ENCODE data around the gene GPX3. TPM values are rescaled to one million over a fixed set of nuclear protein-coding genes. Genes with fewer than 3 reads are reported as not detected.
A peak's percentile ranks its signal among the peaks of the same experiment; 100 is the strongest.

GPX3 gene
- total RNA-seq, 2 experiments from 2014 or later, result not detected

- ChIA-PET POLR2A (interaction anchor here (1.3 kb wide), 1 partner anchor 17 kb away, joined by 3 read pairs; no protein-coding TSS in a partner anchor), CTCF (interaction anchor here (0.6 to 3.0 kb wide), 7 partner anchors 14 to 77 kb away, joined by 3 to 11 read pairs (median 3); no protein-coding TSS in a partner anchor)
- no peak for DNase-seq
- no peak overlapping the region for H3K27ac Mint-ChIP-seq
- H3K36me3 Mint-ChIP-seq (ENCODE audit: low read depth), result peaks cover 33% of the 10 kb centered on the region
- no peak overlapping the region for H3K4me3 Mint-ChIP-seq
- H3K9me3 Mint-ChIP-seq, result no peaks in the 10 kb centered on the region
- no peaks in the 10 kb centered on the region for H3K27me3 Mint-ChIP-seq
- H3K4me1 Mint-ChIP-seq, result peaks cover 70% of the 10 kb centered on the region
These were observed 48.2 kb downstream of the GPX3 start for GRCh38 chr5:151068433-151069197.

GRCh38 chr5:151070449-151070848 lies 50.1 kb downstream of the GPX3 start:
- DNase-seq, result no peak
- Mint-ChIP-seq H3K27me3 (no peaks in the 10 kb centered on the region), H3K27ac (no peak overlapping the region), H3K4me1 (peaks cover 69% of the 10 kb centered on the region), H3K36me3 (ENCODE audit: low read depth) (peaks cover 40% of the 10 kb centered on the region), H3K4me3 (no peak overlapping the region), H3K9me3 (no peaks in the 10 kb centered on the region)
- ChIA-PET CTCF (interaction anchor here (0.8 to 3.0 kb wide), 8 partner anchors 11 to 224 kb away, joined by 3 to 11 read pairs (median 3); partner anchors contain the start of genes IRGM and TNIP1), POLR2A (no interaction called here)

GRCh38 chr5:151071021-151071420 lies 50.6 kb downstream of the GPX3 start:
- Mint-ChIP-seq H3K27ac (no peak overlapping the region), H3K4me1 (peaks cover 69% of the 10 kb centered on the region), H3K9me3 (no peaks in the 10 kb centered on the region), H3K36me3 (ENCODE audit: low read depth) (peaks cover 41% of the 10 kb centered on the region), H3K4me3 (no peak overlapping the region), H3K27me3 (no peaks in the 10 kb centered on the region)
- ChIA-PET POLR2A (no interaction called here), CTCF (interaction anchor here (0.8 to 1.7 kb wide), 8 partner anchors 8 to 110 kb away, joined by 3 to 5 read pairs (median 4); partner anchors contain the start of gene TNIP1)
- DNase-seq, result no peak

- Mint-ChIP-seq H3K27ac (peak overlapping the region; percentile 44), H3K9me3 (no peaks in the 10 kb centered on the region), H3K27me3 (no peaks in the 10 kb centered on the region), H3K4me1 (peaks cover 71% of the 10 kb centered on the region), H3K4me3 (no peak overlapping the region), H3K36me3 (ENCODE audit: low read depth) (peaks cover 46% of the 10 kb centered on the region)
- ChIA-PET CTCF (interaction anchor here (0.8 to 2.0 kb wide), 7 partner anchors 9 to 109 kb away, joined by 3 to 5 read pairs (median 4); partner anchors contain the start of gene TNIP1), POLR2A (no interaction called here)
- DNase-seq, result no peak
These were observed 51.6 kb downstream of the GPX3 start for GRCh38 chr5:151071848-151072629.

- H3K27me3 Mint-ChIP-seq, result no peaks in the 10 kb centered on the region
- H3K27ac Mint-ChIP-seq, result peak overlapping the region; percentile 44
- no peak for DNase-seq
- CTCF ChIA-PET, result interaction anchor here (1.1 to 2.0 kb wide), 3 partner anchors 9 to 109 kb away, joined by 3 to 5 read pairs (median 3); partner anchors contain the start of gene TNIP1
- no peak overlapping the region for H3K4me3 Mint-ChIP-seq
- POLR2A ChIA-PET, result no interaction called here
- peaks cover 47% of the 10 kb centered on the region for H3K36me3 Mint-ChIP-seq (ENCODE audit: low read depth)
- peaks cover 71% of the 10 kb centered on the region for H3K4me1 Mint-ChIP-seq
- H3K9me3 Mint-ChIP-seq, result no peaks in the 10 kb centered on the region
These were observed 52.2 kb downstream of the GPX3 start for GRCh38 chr5:151072630-151073025.

- Mint-ChIP-seq H3K36me3 (ENCODE audit: low read depth) (peaks cover 47% of the 10 kb centered on the region), H3K4me3 (no peak overlapping the region), H3K27ac (no peak overlapping the region), H3K9me3 (no peaks in the 10 kb centered on the region), H3K27me3 (no peaks in the 10 kb centered on the region), H3K4me1 (peaks cover 71% of the 10 kb centered on the region)
- DNase-seq, result no peak
- CTCF ChIA-PET, result interaction anchor here (2.0 kb wide), 1 partner anchor 8 kb away, joined by 5 read pairs; the partner anchor contains the start of gene TNIP1
- POLR2A ChIA-PET, result no interaction called here
These were observed 52.9 kb downstream of the GPX3 start for GRCh38 chr5:151073280-151073679.

GRCh38 chr5:151074557-151074956 lies 54.2 kb downstream of the GPX3 start:
- Mint-ChIP-seq H3K27me3 (no peaks in the 10 kb centered on the region), H3K4me1 (peaks cover 71% of the 10 kb centered on the region), H3K36me3 (ENCODE audit: low read depth) (peaks cover 53% of the 10 kb centered on the region), H3K9me3 (no peaks in the 10 kb centered on the region), H3K27ac (no peak overlapping the region), H3K4me3 (no peak overlapping the region)
- ChIA-PET POLR2A (no interaction called here), CTCF (interaction anchor here (1.4 kb wide), 1 partner anchor 11 kb away, joined by 3 read pairs; no protein-coding TSS in a partner anchor)
- DNase-seq, result no peak

GRCh38 chr5:151075698-151076331 lies 55.4 kb downstream of the GPX3 start:
- H3K36me3 Mint-ChIP-seq (ENCODE audit: low read depth), result peaks cover 52% of the 10 kb centered on the region
- peaks cover 64% of the 10 kb centered on the region for H3K4me1 Mint-ChIP-seq
- POLR2A ChIA-PET, result no interaction called here
- CTCF ChIA-PET, result interaction anchor here (0.7 to 1.5 kb wide), 4 partner anchors 11 to 30 kb away, joined by 3 to 6 read pairs (median 3); no protein-coding TSS in a partner anchor
- H3K4me3 Mint-ChIP-seq, result no peak overlapping the region
- H3K27ac Mint-ChIP-seq, result no peak overlapping the region
- no peak for DNase-seq
- no peaks in the 10 kb centered on the region for H3K9me3 Mint-ChIP-seq
- no peaks in the 10 kb centered on the region for H3K27me3 Mint-ChIP-seq

GRCh38 chr5:151076616-151077015 lies 56.2 kb downstream of the GPX3 start:
- Mint-ChIP-seq H3K4me1 (peaks cover 57% of the 10 kb centered on the region), H3K36me3 (ENCODE audit: low read depth) (peaks cover 49% of the 10 kb centered on the region), H3K27ac (no peak overlapping the region), H3K4me3 (no peak overlapping the region), H3K9me3 (no peaks in the 10 kb centered on the region), H3K27me3 (no peaks in the 10 kb centered on the region)
- DNase-seq, result no peak
- CTCF ChIA-PET, result interaction anchor here (1.3 kb wide), 1 partner anchor 12 kb away, joined by 3 read pairs; no protein-coding TSS in a partner anchor
- POLR2A ChIA-PET, result no interaction called here

- no peaks in the 10 kb centered on the region for H3K27me3 Mint-ChIP-seq
- no peak overlapping the region for H3K27ac Mint-ChIP-seq
- peaks cover 57% of the 10 kb centered on the region for H3K4me1 Mint-ChIP-seq
- ChIA-PET POLR2A (no interaction called here), CTCF (no interaction called here)
- no peaks in the 10 kb centered on the region for H3K9me3 Mint-ChIP-seq
- DNase-seq, result no peak
- peaks cover 48% of the 10 kb centered on the region for H3K36me3 Mint-ChIP-seq (ENCODE audit: low read depth)
- H3K4me3 Mint-ChIP-seq, result no peak overlapping the region
These were observed 57.0 kb downstream of the GPX3 start for GRCh38 chr5:151077419-151077818.

GRCh38 chr5:151077967-151078366 lies 57.6 kb downstream of the GPX3 start:
- H3K27ac Mint-ChIP-seq, result peak overlapping the region; percentile 85
- CTCF ChIA-PET, result no interaction called here
- H3K4me1 Mint-ChIP-seq, result peaks cover 60% of the 10 kb centered on the region
- H3K36me3 Mint-ChIP-seq (ENCODE audit: low read depth), result peaks cover 48% of the 10 kb centered on the region
- POLR2A ChIA-PET, result no interaction called here
- H3K27me3 Mint-ChIP-seq, result no peaks in the 10 kb centered on the region
- no peaks in the 10 kb centered on the region for H3K9me3 Mint-ChIP-seq
- peak overlapping the region; percentile 83 for H3K4me3 Mint-ChIP-seq
- no peak for DNase-seq
